Endodermal cell (in vitro differentiated cells): Measurements from ENCODE around the gene SLC38A10. TPM values are rescaled to one million over a fixed set of nuclear protein-coding genes. Genes with fewer than 3 reads are reported as not detected.

Source experiments
- DNase-seq: peaks from one replicate; pipeline ENCODE4 v3.0.0-alpha.2; 2017
- H3K27ac ChIP-seq: 2 replicates; pipeline ENCODE4 v1.5.1; 2013; ENCODE audit warnings: mild to moderate bottlenecking, low read depth, low read length, moderate library complexity
- H3K27me3 ChIP-seq: 2 replicates; pipeline ENCODE4 v1.6.1; 2013; ENCODE audit warnings: mild to moderate bottlenecking, low read length, moderate library complexity; ENCODE audit not compliant: insufficient read depth, control insufficient read depth, poor library complexity, severe bottlenecking
- H3K36me3 ChIP-seq: 2 replicates; pipeline ENCODE4 v1.7.0; 2013; ENCODE audit warnings: mild to moderate bottlenecking, low read length, moderate library complexity; ENCODE audit not compliant: control insufficient read depth, insufficient read depth
- H3K4me1 ChIP-seq: one replicate; pipeline ENCODE4 v1.7.0; 2013; ENCODE audit warnings: low read length; ENCODE audit not compliant: control insufficient read depth, insufficient read depth
- H3K4me3 ChIP-seq: 2 replicates; pipeline ENCODE4 v1.5.1; 2013; ENCODE audit warnings: mild to moderate bottlenecking, low read length, moderate library complexity
- H3K9ac ChIP-seq: 2 replicates; pipeline ENCODE4 v1.6.1; 2013; ENCODE audit warnings: mild to moderate bottlenecking, low read length, moderate library complexity; ENCODE audit not compliant: poor library complexity, severe bottlenecking; ENCODE audit errors: extremely low read depth
- H3K9me3 ChIP-seq: 2 replicates; pipeline ENCODE4 v1.6.1; 2013; ENCODE audit warnings: mild to moderate bottlenecking, low read length, moderate library complexity; ENCODE audit not compliant: control insufficient read depth
- H3K27ac Mint-ChIP-seq: 2 replicates; pipeline ENCODE4 v1.8.0; 2020; ENCODE audit warnings: mixed read lengths
- H3K27me3 Mint-ChIP-seq: 2 replicates; pipeline ENCODE4 v1.8.0; 2021; ENCODE audit warnings: mild to moderate bottlenecking, mixed read lengths; ENCODE audit not compliant: insufficient read depth
- H3K36me3 Mint-ChIP-seq: 2 replicates; pipeline ENCODE4 v1.8.0; 2020; ENCODE audit warnings: low read depth, mixed read lengths
- H3K4me1 Mint-ChIP-seq: 2 replicates; pipeline ENCODE4 v1.8.0; 2020; ENCODE audit warnings: mixed read lengths
- H3K4me3 Mint-ChIP-seq: 2 replicates; pipeline ENCODE4 v1.8.0; 2020; ENCODE audit warnings: mild to moderate bottlenecking, moderate library complexity, mixed read lengths
- H3K9me3 Mint-ChIP-seq: 2 replicates; pipeline ENCODE4 v1.8.0; 2020; ENCODE audit warnings: mild to moderate bottlenecking, mixed read lengths
- WGBS, 2 experiments: methylation state at CpG; one replicate each; pipeline versions ENCODE4 v1.1.5 to v1.1.7; 2013; ENCODE audit warnings: missing lambda C conversion rate in 2 of 2, mixed read lengths in 1 of 2; ENCODE audit not compliant: insufficient coverage in 1 of 2, insufficient read length in 1 of 2; 5-methylcytosine and 5-hydroxymethylcytosine counted together
- total RNA-seq, 2 donors: library from RNA; stranded (reverse); fragmentation: NEBNext Ultra II Directional in 1 of 2; extraction: Animal tissue kit (Norgen Biotek cat#: 25700) in 1 of 2; gene quantifications; 2 replicates in 1 of 2; 3 replicates in 1 of 2; pipeline ENCODE4 v1.2.1, GENCODE V29; 2021
- TF ChIP-seq, protein P1 (sequence below): fragments of 200-600 bp; sonication (generic); conservative IDR thresholded peaks from 2 replicates; pipeline ENCODE4 v1.5.0; 2021; ENCODE audit warnings: antibody characterized with exemption, mild to moderate bottlenecking

The SLC38A10 gene
- total RNA-seq, 2 donors from 2014 or later = 60.2 to 90.3 TPM

DNA sequence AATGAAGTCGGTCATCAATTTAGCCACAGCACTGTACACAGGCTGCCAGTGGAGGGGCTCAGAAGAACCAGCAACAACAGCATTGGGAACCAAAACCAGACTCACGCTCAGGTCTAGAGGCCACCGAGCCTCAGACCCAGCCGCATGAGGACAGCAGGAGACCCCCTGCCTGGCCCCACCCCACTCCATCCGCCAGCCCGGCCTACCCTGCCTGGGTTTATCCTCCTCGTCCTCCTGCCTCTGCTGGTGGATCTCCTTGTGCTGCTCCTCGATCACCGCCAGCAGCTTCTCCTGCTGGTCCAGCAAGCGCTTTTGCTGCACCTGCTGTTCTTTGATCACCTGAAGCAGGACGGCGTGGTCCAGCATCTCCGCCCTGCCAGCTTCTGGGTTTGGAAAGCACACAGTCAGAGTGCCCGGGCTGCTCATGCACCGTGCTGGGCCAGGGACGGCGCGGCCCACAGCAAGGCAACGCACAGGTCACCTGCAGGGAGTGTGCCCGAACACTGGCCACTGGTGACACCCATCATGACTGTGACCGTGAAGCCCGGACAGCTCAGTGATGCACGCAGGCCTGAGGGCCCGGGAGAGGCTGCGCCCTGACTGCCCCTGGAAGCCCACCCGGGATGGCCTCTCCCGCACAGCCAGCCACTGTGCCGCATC is 48.3 kb downstream of the SLC38A10 start:
- H3K36me3 ChIP-seq = peaks cover 2% of the 10 kb centered on the region
- H3K4me3 ChIP-seq = no peak overlapping the region
- no peak for DNase-seq
- no peak overlapping the region for H3K27ac ChIP-seq
- TF ChIP-seq, protein P1, sequence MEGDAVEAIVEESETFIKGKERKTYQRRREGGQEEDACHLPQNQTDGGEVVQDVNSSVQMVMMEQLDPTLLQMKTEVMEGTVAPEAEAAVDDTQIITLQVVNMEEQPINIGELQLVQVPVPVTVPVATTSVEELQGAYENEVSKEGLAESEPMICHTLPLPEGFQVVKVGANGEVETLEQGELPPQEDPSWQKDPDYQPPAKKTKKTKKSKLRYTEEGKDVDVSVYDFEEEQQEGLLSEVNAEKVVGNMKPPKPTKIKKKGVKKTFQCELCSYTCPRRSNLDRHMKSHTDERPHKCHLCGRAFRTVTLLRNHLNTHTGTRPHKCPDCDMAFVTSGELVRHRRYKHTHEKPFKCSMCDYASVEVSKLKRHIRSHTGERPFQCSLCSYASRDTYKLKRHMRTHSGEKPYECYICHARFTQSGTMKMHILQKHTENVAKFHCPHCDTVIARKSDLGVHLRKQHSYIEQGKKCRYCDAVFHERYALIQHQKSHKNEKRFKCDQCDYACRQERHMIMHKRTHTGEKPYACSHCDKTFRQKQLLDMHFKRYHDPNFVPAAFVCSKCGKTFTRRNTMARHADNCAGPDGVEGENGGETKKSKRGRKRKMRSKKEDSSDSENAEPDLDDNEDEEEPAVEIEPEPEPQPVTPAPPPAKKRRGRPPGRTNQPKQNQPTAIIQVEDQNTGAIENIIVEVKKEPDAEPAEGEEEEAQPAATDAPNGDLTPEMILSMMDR = no peak
- H3K9me3 Mint-ChIP-seq = no peaks in the 10 kb centered on the region
- no peaks in the 10 kb centered on the region for H3K4me1 Mint-ChIP-seq
- H3K4me3 Mint-ChIP-seq = no peak overlapping the region
- H3K36me3 Mint-ChIP-seq = peaks cover 12% of the 10 kb centered on the region
- no peaks in the 10 kb centered on the region for H3K9me3 ChIP-seq
- H3K4me1 ChIP-seq = no peaks in the 10 kb centered on the region
- 89 to 94% methylated on average over 7 to 28 of the region's 28 CpGs for WGBS, 2 experiments
- peak overlapping the region; percentile 64 for H3K27ac Mint-ChIP-seq
- no peak overlapping the region for H3K9ac ChIP-seq
- no peaks in the 10 kb centered on the region for H3K27me3 ChIP-seq
- H3K27me3 Mint-ChIP-seq = no peaks in the 10 kb centered on the region

- Mint-ChIP-seq H3K27me3 (no peaks in the 10 kb centered on the region), H3K36me3 (peaks cover 12% of the 10 kb centered on the region), H3K4me1 (no peaks in the 10 kb centered on the region), H3K27ac (no peak overlapping the region), H3K9me3 (no peaks in the 10 kb centered on the region), H3K4me3 (no peak overlapping the region)
- Histone ChIP-seq H3K9me3 (no peaks in the 10 kb centered on the region), H3K27ac (no peak overlapping the region), H3K9ac (no peak overlapping the region), H3K4me1 (no peaks in the 10 kb centered on the region), H3K4me3 (no peak overlapping the region), H3K27me3 (no peaks in the 10 kb centered on the region), H3K36me3 (peaks cover 4% of the 10 kb centered on the region)
- WGBS, 2 experiments = 97 to 99% methylated on average over 10 of the region's 10 CpGs
- TF ChIP-seq, protein P1 = no peak
- no peak for DNase-seq
Observed at GRCh38 chr17:81246343-81246670, 48.8 kb downstream of the SLC38A10 start.

- Histone ChIP-seq H3K9me3 (no peaks in the 10 kb centered on the region), H3K27me3 (no peaks in the 10 kb centered on the region), H3K9ac (no peak overlapping the region), H3K4me3 (no peak overlapping the region), H3K27ac (peak overlapping the region; percentile 24), H3K4me1 (no peaks in the 10 kb centered on the region), H3K36me3 (peaks cover 9% of the 10 kb centered on the region)
- Mint-ChIP-seq H3K27me3 (no peaks in the 10 kb centered on the region), H3K4me1 (no peaks in the 10 kb centered on the region), H3K36me3 (peaks cover 15% of the 10 kb centered on the region), H3K4me3 (no peak overlapping the region), H3K9me3 (no peaks in the 10 kb centered on the region), H3K27ac (no peak overlapping the region)
- TF ChIP-seq, protein P1 = no peak
- no peak for DNase-seq
- 92 to 94% methylated on average over 29 to 37 of the region's 37 CpGs for WGBS, 2 experiments
Observed at GRCh38 chr17:81245665-81246342, 49.3 kb downstream of the SLC38A10 start.
